GM12874 (cell line): ENCODE results near the gene CCDC97.

Experiments used
- CTCF ChIP-seq: IDR thresholded peaks from 2 replicates; pipeline ENCODE4 v1.5.1; 2011; ENCODE audit warnings: low read depth, mild to moderate bottlenecking, control low read depth, low read length, moderate library complexity; ENCODE audit not compliant: insufficient read depth

CCDC97 gene

GRCh38 chr19:41310033-41310831 lies at the start of gene CCDC97:
Gene CCDC97, plus strand, starts transcription at chr19:41310172. Its CDS starts 139 bp downstream, at chr19:41310311.
- no peak for TF ChIP-seq CTCF

- no peak for TF ChIP-seq CTCF
These were observed 48.3 kb upstream of the CCDC97 start for GRCh38 chr19:41261474-41262190.

GRCh38 chr19:41263042-41263849 lies 46.7 kb upstream of the CCDC97 start:
- no peak for TF ChIP-seq CTCF

- TF ChIP-seq CTCF: peak; percentile 39; the same call in 1 of the 2 replicates
These were observed 46.0 kb upstream of the CCDC97 start, which contains the start of gene HNRNPUL1 for GRCh38 chr19:41263850-41264580. Gene HNRNPUL1, plus strand, starts transcription at chr19:41264372. Its CDS starts 132 bp downstream, at chr19:41264504.

GRCh38 chr19:41264581-41265394 lies 45.2 kb upstream of the CCDC97 start:
- TF ChIP-seq CTCF: no peak

- no peak for TF ChIP-seq CTCF
These were observed 44.4 kb upstream of the CCDC97 start for GRCh38 chr19:41265395-41266153.
